Dedifferentiated amniotic fluid mesenchymal stem cell (primary cell): ENCODE data around the gene NID1.

ENCODE experiments used
- DNase-seq: peaks from one replicate; pipeline ENCODE4 v3.0.0-alpha.2; 2016; ENCODE audit errors: extremely low spot score

NID1 gene, protein sequence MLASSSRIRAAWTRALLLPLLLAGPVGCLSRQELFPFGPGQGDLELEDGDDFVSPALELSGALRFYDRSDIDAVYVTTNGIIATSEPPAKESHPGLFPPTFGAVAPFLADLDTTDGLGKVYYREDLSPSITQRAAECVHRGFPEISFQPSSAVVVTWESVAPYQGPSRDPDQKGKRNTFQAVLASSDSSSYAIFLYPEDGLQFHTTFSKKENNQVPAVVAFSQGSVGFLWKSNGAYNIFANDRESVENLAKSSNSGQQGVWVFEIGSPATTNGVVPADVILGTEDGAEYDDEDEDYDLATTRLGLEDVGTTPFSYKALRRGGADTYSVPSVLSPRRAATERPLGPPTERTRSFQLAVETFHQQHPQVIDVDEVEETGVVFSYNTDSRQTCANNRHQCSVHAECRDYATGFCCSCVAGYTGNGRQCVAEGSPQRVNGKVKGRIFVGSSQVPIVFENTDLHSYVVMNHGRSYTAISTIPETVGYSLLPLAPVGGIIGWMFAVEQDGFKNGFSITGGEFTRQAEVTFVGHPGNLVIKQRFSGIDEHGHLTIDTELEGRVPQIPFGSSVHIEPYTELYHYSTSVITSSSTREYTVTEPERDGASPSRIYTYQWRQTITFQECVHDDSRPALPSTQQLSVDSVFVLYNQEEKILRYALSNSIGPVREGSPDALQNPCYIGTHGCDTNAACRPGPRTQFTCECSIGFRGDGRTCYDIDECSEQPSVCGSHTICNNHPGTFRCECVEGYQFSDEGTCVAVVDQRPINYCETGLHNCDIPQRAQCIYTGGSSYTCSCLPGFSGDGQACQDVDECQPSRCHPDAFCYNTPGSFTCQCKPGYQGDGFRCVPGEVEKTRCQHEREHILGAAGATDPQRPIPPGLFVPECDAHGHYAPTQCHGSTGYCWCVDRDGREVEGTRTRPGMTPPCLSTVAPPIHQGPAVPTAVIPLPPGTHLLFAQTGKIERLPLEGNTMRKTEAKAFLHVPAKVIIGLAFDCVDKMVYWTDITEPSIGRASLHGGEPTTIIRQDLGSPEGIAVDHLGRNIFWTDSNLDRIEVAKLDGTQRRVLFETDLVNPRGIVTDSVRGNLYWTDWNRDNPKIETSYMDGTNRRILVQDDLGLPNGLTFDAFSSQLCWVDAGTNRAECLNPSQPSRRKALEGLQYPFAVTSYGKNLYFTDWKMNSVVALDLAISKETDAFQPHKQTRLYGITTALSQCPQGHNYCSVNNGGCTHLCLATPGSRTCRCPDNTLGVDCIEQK

DNA sequence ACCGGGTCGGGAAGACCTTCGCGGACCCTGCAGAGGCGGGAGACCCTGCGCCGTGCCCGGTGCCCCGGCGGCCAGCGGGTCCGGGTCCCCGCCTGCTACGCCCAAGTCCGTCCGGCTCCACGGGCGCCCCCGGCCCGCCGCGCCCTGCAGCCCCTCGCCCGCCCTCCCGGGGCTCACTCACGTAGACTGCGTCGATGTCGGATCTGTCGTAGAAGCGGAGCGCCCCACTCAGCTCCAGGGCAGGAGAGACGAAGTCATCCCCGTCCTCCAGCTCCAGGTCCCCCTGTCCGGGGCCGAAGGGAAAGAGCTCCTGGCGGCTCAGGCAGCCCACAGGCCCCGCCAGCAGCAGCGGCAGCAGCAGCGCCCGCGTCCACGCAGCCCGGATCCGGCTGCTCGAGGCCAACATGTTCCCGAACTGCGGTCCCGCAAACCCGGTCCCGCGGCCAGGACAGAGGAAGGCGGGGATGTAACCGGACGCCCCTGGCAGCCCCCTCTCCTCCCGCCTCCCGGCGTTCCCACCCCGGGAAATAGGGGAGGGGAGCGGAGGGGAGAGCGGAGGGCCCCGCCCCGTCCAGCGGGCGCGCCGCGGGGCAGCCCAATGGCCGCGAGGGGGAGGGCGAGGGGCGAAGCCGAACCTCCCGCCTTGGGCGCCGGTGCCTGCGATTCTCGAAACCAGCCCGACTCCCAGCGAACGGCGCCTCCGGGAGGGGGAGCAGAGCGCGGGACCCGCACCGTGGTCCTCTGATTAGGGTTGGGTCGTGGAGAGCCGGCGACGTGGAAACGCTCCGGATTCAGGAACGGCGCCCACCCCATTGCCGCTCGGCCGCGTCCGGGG, at the start of gene NID1:
TSS of gene NID1 (minus strand) at position 417 of the 835 bp plus-strand sequence. CDS start at position 406, 11 bp downstream.
- DNase-seq: peak; percentile 59

DNA sequence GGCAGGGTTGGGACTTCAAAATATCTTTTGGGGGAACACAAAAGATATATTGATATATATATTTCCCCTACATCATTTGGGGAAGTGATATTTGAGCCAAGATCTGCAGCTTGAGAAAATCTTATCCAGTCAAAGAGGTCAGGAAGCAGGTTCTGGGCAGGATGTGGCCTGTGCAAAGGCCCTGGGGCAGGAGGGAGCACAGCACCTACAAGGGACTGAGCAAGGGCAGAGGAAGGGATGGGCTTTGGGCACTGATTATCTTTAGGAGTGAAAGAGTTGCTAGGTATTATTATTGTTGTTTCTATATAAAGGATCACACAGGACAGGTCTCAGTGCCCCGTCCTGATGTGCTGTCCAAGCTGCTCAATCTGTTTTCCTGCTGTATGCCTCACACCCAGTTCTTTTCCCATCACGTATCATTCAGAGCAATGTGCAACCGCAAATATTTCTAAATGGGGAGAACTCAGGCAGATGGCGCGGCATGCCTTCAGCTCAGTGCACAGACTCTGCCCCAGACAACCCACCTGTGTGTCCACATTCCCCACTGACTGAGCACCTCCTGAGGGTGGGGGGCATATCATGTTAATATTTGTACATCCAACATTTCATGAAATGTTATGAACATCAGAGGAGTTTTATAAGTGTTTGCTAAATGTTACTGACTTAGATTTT, 49.3 kb upstream of the NID1 start:
- DNase-seq: no peak

DNA sequence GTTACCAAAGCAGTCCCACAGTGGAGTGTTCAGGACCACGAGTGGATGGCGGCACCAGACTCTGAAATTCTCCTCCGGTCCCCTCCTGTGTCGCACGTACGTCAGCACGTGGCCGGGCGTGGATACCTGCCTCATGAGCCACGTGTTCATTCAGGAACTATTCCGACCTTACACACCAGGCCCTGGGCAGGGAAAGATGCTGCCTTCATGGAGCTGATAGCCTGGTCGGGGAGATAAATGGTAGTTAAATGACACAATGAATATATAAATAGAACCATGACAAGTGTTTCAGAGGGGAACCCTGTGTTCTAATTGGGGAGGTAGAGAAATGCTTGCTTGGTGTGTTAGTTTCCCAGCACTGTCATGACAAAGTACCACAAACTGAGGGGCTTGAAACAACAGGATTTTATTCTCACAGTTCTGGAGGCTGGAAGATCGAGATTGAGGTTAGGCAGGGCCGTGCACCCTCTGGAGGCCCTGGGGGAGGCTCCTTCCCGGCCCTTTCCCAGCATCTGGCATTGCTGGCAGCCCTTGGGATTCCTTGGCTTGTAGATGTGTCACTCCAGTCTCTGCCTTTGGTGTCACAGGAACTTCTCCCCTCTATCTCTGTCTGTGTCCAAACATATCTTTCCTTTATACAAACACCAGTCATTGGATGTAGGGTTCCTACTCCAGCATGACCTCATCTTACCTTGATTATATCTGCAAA, 48.6 kb upstream of the NID1 start:
- no peak for DNase-seq

DNA sequence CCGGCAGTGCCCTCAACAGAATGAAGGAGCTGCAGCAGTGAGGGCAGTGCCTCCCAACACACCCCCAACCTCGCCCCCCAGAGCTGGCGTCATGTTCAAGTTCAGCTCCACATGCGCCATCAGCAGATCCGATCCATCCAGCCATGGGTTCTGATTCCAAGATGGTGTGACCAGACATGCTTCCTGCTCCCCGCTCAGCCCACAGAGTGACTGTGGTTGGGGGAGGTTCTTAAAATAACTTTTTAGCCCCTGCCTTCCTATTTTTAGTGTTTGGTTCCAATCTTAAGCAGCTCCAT, 47.4 kb upstream of the NID1 start:
- DNase-seq: no peak

DNA sequence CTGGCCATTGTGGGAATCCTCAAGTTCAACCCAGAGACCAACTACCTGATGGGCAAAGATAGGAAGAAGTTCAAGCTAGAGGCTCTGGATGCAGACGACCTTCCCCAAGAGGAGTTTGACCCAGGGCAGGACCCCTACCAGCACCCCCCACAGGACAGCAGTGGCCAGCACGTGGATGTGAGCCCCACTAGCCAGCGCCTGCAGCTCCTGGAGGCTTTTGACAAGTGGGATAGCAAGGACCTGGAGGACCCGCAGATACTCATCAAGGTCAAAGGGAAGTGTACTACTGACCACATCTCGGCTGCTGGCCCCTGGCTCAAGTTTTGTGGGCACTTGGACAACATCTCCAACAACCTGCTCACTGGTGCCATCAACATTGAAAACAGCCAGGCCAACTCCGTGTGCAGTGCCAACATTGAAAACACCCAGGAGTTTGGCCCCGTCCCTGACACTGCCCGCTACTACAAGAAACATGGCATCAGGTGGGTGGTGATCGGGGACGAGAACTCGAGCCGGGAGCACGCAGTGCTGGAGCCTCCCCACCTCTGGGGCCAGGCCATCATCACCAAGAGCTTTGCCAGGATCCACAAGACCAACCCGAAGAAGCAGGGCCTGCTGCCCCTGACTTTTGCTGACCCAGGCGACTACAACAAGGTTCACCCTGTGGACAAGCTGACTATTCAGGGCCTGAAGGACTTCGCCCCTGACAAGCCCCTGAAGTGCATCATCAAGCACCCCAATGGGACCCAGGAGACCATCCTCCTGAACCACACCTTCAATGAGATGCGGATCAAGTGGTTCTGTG, 46.8 kb upstream of the NID1 start:
- DNase-seq: no peak

DNA sequence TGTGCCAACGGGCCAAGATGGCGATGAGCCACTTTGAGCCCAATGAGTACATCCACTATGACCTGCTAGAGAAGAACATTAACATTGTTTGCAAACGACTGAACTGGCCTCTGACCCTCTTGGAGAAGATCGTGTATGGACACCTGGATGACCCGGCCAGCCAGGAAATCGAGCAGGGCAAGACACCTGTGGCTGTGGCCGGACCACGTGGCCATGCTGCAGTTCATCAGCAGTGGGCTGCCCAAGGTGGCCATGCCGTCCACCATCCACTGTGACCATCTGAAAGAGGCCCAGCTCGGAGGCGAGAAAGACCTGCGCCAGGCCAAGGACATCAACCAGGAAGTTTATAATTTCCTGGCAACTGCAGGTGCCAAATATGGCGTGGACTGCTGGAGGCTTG, 45.2 kb upstream of the NID1 start:
- no peak for DNase-seq

DNA sequence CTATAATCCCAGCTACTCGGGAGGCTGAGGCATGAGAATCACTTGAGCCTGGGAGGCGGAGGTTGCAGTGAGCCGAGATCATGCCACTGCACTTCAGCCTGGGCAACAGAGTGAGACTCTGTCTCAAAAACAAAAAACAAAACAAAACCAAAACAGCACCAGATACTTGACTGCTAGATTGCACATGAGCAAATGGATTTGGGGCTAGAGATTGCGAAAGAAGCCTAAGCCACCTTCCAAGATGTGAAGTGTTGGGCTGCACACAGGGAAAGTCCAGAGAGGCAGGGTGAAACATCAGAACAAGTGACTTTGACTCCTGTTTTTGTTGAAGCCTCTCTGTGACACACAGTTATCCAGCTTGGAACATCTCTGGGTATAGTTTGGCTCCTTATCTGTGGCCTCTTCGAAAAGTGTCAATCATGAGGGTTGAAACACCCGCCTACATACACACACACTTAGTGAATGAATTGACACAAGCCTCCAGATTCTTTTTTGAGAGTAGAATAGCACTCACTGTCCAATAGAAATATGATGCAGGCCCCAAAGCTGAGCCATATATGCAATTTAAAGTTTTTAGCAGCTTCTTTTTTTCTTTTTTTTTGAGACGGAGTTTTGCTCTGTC, 43.2 kb upstream of the NID1 start:
- DNase-seq: no peak

DNA sequence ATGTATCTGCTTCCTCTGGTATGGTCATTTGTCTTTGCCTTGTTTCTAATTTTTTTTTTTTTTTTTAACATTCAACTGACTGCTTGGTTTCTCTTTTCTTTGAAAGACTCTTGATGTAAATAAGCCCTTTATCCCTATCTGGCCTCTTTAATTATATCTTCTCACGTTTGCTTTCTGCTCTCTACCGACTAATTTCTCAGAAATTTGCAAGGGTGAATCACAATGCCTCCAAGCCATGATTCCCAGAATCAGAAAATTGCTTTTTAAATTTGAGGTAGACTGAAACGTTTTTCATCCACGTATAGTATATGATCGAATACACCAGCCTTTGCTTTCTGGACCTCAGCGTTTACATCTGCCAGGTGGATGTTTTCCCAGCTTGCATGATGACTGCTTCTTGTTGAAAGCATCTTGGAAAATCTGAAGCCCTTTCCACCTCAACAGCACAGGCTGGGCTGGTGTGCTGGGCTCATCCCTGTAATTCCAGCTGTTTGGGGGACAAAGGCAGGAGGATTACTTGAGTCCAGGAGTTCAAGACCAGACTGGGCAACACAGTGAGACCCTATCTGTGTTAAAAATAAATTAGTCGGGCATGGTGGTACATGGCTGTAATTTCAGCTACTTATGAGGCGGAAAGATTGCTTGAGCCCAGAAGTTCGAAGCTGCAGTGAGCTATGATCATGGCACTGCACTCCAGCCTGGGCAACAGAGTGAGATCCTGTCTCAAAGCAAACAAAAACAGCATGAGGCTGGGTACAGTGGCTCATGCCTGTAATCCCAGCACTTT, 42.4 kb upstream of the NID1 start:
- no peak for DNase-seq

DNA sequence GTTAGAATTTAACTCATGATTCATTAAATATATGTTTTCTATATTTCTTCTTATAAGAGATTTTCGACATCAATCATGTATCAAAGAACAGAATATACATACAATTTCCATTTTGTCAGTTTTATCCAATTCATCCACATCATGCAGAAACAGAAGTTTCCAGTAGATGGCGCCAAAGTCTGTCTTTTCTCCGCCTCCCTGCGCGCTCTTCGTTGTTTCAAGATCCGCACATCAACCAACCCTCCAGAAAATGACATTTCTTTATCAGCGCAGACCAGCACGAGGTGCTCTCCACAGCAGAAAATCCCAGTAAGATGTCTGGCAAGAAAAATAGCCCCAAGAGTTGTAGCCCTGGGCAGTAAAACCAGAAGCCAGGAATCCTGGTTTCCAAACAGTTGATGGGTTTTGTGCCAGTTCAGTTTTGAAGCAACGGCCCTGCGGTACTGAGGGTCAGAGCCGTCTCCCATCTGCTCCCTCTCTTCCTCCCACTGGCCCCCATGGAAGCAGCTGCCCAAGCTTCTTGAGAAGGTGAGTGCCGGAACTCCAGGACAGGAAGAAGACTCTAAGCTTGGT, 38.8 kb upstream of the NID1 start:
- DNase-seq: peak; percentile 62

DNA sequence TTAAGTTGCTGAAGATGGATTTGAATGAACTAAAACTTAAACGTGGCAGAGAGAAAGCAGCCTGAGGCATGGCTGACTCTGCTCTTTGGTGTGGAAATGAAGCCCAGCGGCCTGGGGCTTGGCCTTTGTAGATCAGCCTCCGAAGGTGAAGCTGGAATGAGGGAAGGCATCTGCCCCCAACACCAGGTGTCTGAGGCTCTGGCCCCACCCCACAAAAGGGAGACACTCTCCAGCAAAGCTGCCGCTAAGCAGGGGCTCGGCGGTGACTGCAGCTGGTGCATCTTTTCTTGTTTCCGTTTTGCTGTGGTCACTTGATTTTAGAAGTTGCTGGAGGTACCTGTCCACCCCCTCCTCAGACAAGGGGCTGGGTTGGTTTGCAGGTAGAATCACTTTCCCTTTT, 38.2 kb upstream of the NID1 start:
- DNase-seq: no peak

DNA sequence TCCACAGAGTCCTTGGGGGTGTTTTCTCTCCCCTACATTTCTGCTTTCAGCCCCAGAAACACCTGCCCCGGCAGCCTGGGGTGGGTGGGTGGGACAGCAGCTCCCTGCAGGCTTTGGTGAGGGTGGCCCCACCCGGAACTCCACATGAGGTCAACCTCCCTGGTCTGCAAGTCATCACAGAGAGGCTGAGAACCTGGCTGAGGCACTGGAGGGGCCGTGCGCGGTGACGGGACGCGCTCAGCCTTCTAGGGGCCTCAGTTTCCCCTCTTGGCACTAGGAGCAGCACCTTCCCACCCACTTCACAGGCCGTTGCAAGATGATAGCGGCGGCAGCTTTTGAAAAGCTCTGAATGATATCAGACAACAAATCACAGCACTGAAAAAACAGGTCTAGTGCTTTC, 37.7 kb upstream of the NID1 start:
- no peak for DNase-seq

DNA sequence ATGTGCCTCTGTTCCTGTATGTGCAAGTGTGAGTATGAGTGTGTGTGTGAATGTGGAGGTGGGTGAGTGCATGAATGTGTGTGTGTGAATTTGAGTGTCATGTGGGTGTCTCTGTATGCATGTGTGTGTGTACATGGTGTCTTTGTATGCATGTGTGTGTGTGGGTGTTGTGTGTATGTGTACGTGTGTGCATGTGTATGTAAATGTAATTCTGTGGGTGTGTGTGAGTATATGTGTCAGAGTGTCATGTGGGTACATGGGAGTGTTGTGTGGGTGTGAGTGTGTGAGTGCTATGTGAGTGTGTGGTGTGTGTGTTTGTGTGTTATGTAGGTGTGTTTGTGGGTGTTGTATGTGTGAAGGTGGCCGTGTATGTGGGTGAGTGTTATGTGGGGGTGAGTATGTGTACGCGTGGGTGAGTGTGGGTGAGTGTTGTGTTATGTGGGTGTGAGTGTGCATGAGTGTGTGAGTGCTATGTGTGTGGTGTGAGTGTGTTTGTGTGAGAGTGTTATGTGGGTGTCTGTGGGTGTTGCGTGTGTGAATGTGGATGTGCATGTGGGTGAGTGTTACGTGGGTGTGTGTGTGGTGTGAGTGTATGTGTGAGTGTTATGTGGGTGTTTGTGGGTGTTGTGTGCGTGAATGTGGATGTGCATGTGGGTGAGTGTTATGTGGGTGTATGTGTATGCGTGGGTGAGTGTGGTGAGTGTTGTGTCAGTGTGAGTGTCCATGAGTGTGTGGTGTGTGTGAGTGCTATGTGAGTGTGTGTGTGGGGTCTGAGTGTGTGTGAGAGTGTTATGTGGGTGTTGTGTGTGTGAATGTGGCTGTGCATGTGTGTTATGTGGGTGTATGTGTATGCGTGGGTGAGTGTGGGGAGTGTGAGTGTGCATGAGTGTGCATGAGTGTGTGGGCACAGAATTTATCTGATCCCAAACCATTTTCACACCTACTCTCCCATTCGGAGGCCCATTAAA, 36.6 kb upstream of the NID1 start:
- DNase-seq: no peak

DNA sequence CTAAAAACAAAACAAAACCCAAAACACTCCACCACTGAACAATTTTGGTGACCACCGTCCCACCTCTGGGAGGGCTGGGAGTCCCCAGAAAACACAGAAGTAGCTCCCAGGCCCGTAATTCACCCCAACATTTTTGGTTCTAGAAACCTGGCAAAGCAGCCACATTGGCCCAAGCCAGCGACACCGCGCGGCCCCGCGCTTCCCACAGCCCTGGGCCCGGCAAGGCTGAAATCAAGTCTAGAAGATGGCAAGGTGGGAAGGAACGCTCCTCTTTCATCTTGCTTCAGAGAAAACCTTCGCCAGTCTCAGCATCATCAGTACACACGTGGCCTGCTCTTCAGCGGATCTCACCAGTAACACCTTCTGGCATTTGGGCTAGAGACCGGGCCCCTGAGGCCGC, 35.9 kb upstream of the NID1 start:
- DNase-seq: no peak

DNA sequence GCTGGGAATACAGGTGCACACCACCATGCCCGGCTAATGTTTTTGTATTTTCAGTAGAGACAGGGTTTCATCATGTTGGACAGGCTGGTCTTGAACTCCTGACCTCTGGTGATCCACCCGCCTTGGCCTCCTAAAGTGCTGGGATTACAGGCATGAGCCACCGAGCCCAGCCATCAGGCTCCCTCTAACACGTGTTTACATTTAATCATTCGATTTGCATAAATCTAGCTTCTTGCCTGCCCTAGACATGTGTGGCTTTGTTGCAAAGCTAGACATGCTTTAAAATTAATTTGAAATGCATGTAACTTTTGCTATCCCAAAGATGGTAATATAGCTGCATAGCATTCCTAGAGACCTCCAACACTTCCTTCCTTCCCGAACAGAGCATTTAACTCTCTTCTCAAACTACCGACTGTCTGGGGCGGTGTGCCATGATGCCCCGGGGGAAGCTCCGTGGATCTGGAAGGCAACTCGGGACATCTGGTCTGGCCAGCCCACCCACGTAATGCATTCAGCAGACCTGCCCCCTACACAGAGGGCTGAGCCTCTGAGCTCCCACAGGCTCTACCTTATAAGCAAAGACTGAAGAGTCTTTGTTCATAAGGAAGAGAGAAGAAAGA, 34.6 kb upstream of the NID1 start:
- no peak for DNase-seq

DNA sequence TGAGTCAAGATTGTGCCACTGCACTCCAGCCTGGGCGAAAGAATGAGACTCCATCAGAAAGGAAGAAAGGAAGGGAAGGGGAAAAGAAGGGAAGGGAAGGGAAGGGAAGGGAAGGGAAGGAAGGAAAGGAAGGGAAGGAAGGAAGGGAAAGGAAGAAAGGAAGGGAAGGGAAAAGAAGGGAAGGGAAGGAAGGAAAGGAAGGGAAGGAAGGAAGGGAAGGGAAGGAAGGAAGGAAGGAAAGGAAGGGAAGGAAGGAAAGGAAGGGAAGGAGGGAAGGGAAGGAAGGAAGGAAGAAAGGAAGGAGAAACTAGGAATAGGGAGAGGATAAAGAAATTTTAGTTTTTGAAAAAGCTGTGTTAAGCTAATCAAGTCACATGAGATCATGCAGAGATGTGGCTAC, 33.4 kb upstream of the NID1 start:
- no peak for DNase-seq
